Activated CD4-positive, alpha-beta T cell treated with anti-CD3 and anti-CD28 coated beads for 1 hour (primary cell): ENCODE data around the gene SYNGR1.
A peak's percentile ranks its signal among the peaks of the same experiment; 100 is the strongest.

Source experiments
- DNase-seq: peaks from one replicate; pipeline ENCODE4 v3.0.0-alpha.2; 2020

Gene SYNGR1

GRCh38 chr22:39371732-39372131 is 21.9 kb downstream of the SYNGR1 start:
- no peak for DNase-seq

DNA sequence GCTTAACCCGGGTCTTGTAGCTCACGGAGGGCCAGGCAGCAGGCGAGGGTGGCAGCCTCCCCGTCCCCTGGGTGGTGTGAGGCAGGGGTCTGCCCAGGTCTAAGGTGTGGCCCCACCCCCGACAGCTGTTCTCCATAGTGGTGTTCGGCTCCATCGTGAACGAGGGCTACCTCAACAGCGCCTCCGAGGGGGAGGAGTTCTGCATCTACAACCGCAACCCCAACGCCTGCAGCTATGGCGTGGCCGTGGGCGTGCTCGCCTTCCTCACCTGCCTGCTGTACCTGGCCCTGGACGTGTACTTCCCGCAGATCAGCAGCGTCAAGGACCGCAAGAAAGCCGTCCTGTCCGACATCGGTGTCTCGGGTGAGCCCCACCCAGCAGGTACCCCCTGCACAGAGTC is 24.4 kb downstream of the SYNGR1 start:
- no peak for DNase-seq

DNA sequence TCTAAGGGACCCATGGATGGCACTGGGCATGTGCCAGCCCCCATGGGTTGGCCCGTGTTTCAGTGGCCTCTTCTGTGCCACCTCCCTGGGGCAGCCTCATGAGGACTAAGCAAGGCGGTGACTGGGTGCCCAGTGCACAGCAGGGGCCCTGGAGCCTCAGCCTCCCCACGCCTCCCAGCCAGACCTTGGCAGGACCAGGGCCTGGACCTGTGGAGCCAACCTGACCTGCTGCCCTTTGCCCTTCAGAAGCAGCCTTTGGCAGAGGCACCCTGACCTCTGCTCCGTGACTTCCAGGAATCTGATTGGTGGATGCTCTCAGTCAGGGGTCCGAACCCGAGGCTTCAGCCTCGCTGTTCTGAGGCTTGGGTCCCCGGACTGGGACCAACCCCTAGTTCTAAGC is 25.0 kb downstream of the SYNGR1 start:
- DNase-seq, result no peak

DNA sequence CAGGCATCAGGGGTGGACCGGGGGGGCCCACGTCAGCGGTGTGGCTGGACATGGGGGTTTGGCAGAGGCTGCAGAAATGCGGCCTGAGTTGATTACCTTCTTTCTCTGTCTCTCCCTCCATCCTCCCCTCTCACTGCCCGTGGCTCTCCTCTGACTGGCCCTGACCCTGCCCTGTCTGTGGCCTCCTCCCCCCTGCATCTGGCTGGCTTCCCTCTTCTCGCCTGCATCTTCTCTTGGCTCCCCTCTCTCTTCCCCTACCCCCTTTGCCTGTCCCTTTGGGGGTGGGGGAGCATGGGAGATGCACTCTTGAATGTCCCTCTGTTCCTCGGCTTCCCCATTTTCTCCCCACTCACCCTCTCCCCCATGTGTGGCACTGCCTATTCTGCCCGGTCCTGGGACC is 25.9 kb downstream of the SYNGR1 start:
- no peak for DNase-seq

GRCh38 chr22:39379756-39380730 is 30.3 kb downstream of the SYNGR1 start:
- DNase-seq, result no peak

- DNase-seq, result no peak
Measured at GRCh38 chr22:39381009-39381755, 31.4 kb downstream of the SYNGR1 start.

DNA sequence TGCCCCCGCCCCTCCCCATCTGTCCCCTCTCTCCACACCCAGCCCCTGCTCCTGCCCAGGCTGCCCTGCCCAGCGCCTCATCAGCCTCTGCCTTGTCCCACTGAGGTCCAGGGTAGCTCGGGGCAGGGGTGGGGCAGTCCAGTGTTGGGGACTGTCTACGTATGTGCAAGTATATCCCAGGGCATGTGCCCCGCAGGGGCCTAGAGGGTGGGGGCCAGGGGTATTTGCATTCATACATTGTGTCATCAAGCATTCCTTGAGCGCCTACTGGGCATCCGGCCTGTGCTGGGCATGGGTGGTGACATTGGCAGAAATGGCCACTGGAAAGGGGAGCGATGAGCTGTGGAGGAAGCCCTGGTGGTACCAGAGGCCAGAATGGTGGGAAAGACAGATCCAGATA is 32.1 kb downstream of the SYNGR1 start:
- DNase-seq, result no peak

DNA sequence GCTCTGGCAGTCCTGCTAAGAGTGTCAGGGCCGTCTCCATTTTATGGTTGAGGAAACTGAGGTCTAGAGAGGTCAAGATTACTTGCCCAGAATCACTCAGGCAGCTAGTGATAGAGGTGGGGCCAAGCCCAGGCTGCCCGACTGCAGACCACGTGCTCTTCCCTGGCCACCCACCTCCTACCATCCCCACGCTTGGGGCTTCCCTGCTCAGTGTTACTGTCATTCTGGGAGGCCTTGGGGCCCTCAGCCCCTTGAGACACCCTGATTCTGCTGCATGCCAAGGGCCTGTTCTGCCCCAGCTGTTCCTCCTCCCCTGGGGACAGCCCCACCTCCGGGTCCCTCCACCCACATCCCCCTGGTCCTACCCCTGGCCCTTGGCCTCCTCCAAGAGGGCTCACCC is 32.6 kb downstream of the SYNGR1 start:
- DNase-seq, result no peak

DNA sequence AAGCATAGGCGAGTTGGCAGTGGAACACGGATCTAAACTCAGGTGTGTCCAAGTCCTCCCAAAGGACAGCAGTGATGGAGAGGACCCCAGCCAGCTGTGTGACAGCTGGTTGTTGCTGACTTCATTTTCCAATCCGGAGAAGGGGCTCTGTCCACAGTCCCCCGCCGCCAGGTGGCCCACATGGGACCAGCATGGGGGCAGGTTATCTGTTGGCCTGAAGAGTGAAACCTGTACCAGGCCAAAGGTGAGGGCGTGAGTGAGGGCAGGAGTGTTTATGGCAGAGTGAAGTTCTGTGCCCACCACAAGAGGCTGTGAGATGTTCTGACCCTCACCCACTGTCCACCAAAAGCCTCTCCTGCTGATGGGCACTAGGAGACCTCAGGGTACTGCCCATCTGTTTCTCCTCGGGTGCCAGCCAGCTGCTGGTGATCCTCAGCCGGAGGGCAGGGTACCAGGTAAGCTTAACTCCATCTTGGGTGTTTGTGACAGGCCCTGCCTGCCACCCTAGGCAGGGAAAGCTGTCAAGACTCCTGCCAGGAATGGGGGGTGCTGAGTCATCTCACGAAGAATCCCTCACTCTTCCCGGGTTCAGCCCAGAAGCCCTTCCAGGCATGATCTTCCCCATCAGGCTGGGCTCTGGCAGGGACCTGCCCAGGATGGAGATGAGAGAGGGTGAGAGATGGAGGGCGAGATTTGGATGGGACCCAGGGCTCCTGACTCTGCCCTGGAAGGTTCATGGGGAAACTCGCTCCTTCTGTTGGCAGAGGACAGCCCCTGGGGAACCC is 34.2 kb downstream of the SYNGR1 start:
- DNase-seq, result no peak

DNA sequence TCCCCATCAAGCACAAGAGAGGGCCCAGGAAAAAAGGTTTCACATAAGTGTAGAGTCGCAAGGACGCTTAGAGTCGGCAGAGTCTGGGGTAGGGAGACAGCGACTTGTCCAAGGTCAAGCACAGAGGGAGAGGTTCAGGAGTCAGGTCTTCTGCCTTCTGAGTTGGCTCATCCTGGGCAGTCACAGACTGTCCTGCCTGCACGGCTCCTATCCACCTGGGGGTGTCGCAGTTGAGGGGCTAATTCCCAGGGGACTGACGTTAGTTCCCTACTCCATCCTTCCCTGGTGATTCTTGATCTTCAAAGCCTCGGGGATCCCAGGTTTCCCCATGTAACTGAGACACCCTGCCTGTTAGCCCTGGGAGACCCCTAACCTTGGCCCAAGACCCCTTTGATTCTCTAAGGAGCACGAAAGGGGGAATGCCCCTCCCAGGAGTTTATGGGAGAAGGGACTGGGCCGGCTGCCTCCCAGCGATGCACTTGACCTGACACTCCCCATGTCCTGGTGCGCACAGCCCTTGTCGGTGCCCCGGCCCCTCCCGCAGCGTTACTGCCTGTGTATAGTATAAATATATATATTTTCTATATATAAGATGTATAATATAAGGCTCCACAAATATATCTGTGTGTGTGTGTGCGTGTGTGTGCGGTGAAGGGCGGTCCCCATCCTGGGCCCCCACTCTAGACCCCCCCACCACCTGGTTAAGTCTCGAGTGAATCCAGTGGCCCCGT is 35.1 kb downstream of the SYNGR1 start:
- no peak for DNase-seq

DNA sequence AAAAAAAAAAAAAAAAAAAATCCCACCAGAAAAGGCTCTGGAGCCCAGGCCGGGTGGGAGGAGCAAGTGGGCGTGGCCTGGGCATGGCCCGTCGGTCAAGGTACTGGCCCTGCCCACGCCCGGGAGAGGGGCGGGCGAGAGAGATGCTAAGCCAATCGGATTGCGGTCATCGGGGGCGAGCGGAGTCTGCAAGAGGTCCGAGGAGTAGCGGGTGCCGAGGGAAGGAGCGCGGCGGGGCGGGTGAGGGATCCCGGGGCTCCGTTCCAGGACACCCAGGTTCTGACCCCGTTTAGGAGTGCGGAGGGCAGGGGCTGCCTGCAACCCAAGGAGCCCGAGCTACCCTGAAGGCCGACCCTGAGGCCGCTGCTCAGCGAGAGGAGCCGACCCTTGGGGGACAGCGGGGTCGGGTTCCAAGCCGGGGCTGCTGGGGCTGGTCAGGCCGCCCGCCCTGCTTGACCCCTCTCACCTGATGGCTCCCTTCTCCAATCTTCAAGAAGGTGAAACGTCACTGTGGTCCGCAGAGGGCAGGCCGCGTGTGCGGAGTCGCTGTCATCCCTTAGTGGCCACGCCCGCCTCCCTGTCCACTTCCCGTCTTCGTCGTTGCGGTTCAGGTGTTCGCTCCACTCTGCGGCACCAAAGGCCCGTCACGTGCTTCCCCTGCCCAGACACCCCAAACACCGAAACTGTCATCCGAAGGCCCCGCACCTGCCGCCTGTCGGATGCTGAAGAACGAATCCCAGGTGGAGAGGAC is 38.6 kb downstream of the SYNGR1 start:
- peak; percentile 60 for DNase-seq

DNA sequence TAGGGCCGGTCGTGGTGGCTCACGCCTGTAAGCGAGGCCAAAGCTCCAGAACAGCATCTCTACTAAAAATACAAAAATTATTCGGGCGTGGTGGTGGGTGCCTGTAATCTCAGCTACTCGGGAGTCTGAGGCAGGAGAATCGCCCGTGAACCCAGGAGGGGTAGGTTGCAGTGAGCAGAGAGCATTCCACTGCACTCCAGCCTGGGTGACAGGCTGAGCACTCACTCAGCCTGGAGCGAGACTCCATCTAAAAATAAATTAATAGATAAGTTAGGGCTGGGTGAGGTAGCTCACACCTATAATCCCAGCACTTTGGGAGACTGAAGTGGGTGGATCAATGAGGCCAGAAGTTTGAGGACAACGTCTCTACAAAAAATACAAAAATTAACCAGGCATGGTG is 39.6 kb downstream of the SYNGR1 start:
- DNase-seq, result no peak

- no peak for DNase-seq
Measured at GRCh38 chr22:39392341-39392948, 42.7 kb downstream of the SYNGR1 start.

GRCh38 chr22:39395936-39396796 is 46.4 kb downstream of the SYNGR1 start:
- DNase-seq, result no peak

DNA sequence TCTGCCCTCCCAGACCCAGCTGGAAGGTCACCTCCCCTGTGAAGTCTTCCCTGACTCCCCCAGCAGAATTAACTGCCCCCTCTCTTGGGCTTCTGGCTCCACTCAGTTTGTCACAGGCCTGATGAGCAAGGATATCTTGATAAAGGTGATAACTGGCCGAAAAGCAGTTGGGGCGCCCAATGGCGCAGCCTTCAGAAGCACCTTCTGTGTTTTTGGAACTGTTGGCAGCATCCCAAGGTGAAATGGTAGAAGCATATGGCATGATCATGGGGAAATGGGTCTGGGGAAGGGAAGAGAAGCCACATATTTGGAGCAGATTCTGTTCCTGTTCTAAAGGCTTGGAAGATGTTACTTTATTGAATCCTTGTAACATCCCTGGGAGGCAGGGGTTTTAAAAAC is 47.0 kb downstream of the SYNGR1 start:
- no peak for DNase-seq

- DNase-seq, result no peak
Measured at GRCh38 chr22:39401301-39401631, 51.5 kb downstream of the SYNGR1 start.

DNA sequence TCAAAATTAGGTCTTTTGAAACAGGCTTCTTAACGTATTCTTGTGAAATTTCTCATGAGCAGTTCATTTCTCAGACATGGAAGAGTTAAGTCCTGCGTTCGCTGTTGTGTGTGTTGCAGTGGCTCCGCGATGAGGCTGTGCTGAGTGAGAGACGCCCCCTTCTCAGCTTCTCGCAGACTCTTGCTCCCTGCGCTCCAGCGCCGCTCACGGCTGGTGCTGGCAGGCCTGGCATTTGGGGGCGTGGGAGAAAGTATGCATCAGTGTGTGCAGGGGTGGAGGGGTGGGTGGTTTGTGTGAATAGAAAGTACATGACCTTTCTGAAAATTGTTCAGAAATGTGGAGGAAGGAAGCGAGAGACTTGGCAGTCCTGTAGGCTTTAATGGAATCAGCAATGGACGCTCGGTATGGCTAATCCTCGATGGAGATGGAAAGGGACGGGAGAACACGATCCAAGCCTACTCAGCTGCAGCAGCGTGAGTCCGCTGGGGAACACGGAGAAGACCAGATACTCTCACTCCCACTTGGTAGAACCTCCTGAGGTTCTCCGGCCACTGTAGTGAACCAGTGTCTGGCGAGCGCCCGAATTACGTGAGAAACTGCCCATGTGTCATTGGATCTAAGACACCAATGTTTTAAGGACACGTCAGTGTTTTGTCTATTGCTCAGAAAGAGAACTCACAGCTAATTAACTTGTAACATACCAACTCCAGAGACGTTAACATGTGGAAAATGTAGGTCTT is 55.7 kb downstream of the SYNGR1 start:
- no peak for DNase-seq

- DNase-seq, result no peak
Measured at GRCh38 chr22:39408173-39408572, 58.4 kb downstream of the SYNGR1 start.

GRCh38 chr22:39408807-39409206 is 59.0 kb downstream of the SYNGR1 start:
- DNase-seq, result no peak
